Measurements from ENCODE around the gene CEP85.

The CEP85 gene

GRCh38 chr1:26257222-26257621 is 23.2 kb downstream of the CEP85 start:
- no peak for TF ChIP-seq TAF1 (IDR thresholded peaks at IDR 0.05; ENCODE audit: borderline replicate concordance, insufficient read depth, low read length)
- TF ChIP-seq, protein P1, sequence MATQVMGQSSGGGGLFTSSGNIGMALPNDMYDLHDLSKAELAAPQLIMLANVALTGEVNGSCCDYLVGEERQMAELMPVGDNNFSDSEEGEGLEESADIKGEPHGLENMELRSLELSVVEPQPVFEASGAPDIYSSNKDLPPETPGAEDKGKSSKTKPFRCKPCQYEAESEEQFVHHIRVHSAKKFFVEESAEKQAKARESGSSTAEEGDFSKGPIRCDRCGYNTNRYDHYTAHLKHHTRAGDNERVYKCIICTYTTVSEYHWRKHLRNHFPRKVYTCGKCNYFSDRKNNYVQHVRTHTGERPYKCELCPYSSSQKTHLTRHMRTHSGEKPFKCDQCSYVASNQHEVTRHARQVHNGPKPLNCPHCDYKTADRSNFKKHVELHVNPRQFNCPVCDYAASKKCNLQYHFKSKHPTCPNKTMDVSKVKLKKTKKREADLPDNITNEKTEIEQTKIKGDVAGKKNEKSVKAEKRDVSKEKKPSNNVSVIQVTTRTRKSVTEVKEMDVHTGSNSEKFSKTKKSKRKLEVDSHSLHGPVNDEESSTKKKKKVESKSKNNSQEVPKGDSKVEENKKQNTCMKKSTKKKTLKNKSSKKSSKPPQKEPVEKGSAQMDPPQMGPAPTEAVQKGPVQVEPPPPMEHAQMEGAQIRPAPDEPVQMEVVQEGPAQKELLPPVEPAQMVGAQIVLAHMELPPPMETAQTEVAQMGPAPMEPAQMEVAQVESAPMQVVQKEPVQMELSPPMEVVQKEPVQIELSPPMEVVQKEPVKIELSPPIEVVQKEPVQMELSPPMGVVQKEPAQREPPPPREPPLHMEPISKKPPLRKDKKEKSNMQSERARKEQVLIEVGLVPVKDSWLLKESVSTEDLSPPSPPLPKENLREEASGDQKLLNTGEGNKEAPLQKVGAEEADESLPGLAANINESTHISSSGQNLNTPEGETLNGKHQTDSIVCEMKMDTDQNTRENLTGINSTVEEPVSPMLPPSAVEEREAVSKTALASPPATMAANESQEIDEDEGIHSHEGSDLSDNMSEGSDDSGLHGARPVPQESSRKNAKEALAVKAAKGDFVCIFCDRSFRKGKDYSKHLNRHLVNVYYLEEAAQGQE (IDR thresholded peaks at IDR 0.05; ENCODE audit: insufficient read depth in 1 of 2, low read depth in 2 of 2, low read length in 2 of 2): no peak
- TF ChIP-seq POLR2AphosphoS5 (IDR thresholded peaks at IDR 0.05; ENCODE audit: low read depth, low read length): no peak
- TF ChIP-seq SIN3A (IDR thresholded peaks at IDR 0.05; ENCODE audit: borderline replicate concordance, insufficient read depth, low read length): no peak
- no peak for TF ChIP-seq FOXP2 (optimal IDR thresholded peaks at IDR 0.05; ENCODE audit: borderline replicate concordance, extremely low read depth, extremely low read length, insufficient read depth)

DNA sequence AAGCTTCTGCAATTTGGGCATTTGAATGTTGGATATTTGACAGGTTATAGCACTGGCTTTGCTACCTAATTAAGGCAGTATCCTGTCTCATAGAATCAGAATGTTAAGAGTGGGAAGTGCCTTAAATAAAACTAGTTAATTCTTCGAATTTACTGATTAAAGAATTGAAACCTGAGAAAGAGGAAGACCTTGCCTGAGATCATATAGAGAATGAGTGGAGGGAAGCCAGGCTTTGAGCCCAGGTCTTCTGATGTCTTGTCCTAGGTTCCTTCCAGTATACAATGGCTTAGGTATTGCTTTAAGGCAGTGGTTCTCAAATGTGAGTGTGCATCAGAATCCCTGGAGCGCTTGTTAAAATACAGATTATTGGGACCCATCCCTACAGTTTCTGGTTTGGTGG is 25.0 kb downstream of the CEP85 start:
- TF ChIP-seq TAF1 (IDR thresholded peaks at IDR 0.05; ENCODE audit: borderline replicate concordance, insufficient read depth, low read length) (no peak), FOXP2 (optimal IDR thresholded peaks at IDR 0.05; ENCODE audit: borderline replicate concordance, extremely low read depth, extremely low read length, insufficient read depth) (no peak), SIN3A (IDR thresholded peaks at IDR 0.05; ENCODE audit: borderline replicate concordance, insufficient read depth, low read length) (no peak)

DNA sequence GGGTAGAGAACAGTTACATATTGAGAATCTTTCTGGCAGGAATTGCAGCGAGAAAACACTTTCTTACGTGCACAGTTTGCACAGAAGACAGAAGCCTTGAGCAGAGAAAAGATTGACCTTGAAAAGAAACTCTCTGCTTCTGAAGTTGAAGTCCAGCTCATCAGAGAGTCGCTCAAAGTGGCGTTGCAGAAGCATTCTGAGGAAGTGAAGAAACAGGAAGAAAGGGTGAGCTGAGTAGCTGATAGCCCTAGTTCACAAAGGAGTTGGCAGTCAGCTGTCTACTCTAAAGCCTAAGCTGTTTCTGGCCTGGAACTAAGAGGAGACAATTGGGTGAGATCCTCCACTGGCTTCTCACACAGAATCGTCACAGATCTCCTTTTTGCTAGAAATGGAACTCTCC is 25.6 kb downstream of the CEP85 start:
- TF ChIP-seq POLR2AphosphoS5 (IDR thresholded peaks at IDR 0.05; ENCODE audit: low read depth, low read length) (no peak), FOXP2 (optimal IDR thresholded peaks at IDR 0.05; ENCODE audit: borderline replicate concordance, extremely low read depth, extremely low read length, insufficient read depth) (no peak), TAF1 (IDR thresholded peaks at IDR 0.05; ENCODE audit: borderline replicate concordance, insufficient read depth, low read length) (no peak), SIN3A (IDR thresholded peaks at IDR 0.05; ENCODE audit: borderline replicate concordance, insufficient read depth, low read length) (no peak)
- TF ChIP-seq, protein P1 (IDR thresholded peaks at IDR 0.05; ENCODE audit: insufficient read depth in 1 of 2, low read depth in 2 of 2, low read length in 2 of 2): no peak

DNA sequence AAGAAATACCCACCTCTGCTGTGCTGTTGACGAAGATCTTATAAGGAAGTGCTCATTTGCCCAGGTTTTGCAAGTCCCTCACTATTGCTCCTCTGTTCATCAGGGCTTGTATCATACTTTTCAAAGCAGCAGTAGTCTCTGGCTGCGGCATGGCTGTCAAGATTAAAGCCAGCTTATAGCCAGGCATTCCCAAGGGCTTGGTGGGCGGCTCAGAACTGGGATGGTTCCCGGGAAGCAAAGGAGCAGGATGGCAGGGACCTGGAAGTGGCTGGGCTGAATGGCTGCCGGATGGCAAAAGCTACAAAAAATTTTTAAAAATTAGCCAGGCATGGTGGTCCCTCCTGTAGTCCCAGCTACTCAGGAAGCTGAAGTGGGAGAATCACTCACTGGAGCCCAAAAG is 29.2 kb downstream of the CEP85 start:
- TF ChIP-seq, protein P1 (IDR thresholded peaks at IDR 0.05; ENCODE audit: insufficient read depth in 1 of 2, low read depth in 2 of 2, low read length in 2 of 2): no peak
- TF ChIP-seq FOXP2 (optimal IDR thresholded peaks at IDR 0.05; ENCODE audit: borderline replicate concordance, extremely low read depth, extremely low read length, insufficient read depth) (no peak), POLR2AphosphoS5 (IDR thresholded peaks at IDR 0.05; ENCODE audit: low read depth, low read length) (no peak), TAF1 (IDR thresholded peaks at IDR 0.05; ENCODE audit: borderline replicate concordance, insufficient read depth, low read length) (no peak), SIN3A (IDR thresholded peaks at IDR 0.05; ENCODE audit: borderline replicate concordance, insufficient read depth, low read length) (no peak)

GRCh38 chr1:26265405-26265804 is 31.4 kb downstream of the CEP85 start:
- TF ChIP-seq FOXP2 (optimal IDR thresholded peaks at IDR 0.05; ENCODE audit: borderline replicate concordance, extremely low read depth, extremely low read length, insufficient read depth) (no peak), SIN3A (IDR thresholded peaks at IDR 0.05; ENCODE audit: borderline replicate concordance, insufficient read depth, low read length) (no peak), TAF1 (IDR thresholded peaks at IDR 0.05; ENCODE audit: borderline replicate concordance, insufficient read depth, low read length) (no peak), POLR2AphosphoS5 (IDR thresholded peaks at IDR 0.05; ENCODE audit: low read depth, low read length) (no peak)
- TF ChIP-seq, protein P1 (IDR thresholded peaks at IDR 0.05; ENCODE audit: insufficient read depth in 1 of 2, low read depth in 2 of 2, low read length in 2 of 2): no peak

All from PFSK-1 (cell line).